ENCODE measurements around the gene TSKU.
A peak's percentile ranks its signal among the peaks of the same experiment; 100 is the strongest.
"Not testable (repeated sequence)": the region's sequence is repeated elsewhere in the genome, so short reads cannot be mapped to it uniquely, and the experiment has no call there.

DNA sequence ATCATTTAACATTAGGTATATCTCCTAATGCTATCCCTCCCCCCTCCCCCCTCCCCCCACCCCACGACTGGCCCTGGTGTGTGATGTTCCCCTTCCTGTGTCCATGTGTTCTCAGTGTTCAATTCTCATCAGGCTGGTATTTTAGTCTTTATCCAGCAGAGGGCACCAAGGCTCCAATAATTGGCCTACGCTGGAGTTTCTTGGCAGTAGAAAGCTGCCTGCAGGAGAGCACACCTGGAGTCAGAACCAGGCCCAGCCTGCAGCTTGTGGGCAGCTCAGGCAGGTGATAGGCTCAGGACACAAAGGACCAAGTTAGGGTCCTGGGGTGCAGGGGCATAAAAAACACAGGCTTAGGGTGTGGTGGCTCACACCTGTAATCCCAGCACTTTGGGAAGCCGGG is 49.2 kb upstream of the TSKU start:
- TF ChIP-seq, protein P1, sequence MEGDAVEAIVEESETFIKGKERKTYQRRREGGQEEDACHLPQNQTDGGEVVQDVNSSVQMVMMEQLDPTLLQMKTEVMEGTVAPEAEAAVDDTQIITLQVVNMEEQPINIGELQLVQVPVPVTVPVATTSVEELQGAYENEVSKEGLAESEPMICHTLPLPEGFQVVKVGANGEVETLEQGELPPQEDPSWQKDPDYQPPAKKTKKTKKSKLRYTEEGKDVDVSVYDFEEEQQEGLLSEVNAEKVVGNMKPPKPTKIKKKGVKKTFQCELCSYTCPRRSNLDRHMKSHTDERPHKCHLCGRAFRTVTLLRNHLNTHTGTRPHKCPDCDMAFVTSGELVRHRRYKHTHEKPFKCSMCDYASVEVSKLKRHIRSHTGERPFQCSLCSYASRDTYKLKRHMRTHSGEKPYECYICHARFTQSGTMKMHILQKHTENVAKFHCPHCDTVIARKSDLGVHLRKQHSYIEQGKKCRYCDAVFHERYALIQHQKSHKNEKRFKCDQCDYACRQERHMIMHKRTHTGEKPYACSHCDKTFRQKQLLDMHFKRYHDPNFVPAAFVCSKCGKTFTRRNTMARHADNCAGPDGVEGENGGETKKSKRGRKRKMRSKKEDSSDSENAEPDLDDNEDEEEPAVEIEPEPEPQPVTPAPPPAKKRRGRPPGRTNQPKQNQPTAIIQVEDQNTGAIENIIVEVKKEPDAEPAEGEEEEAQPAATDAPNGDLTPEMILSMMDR (conservative IDR thresholded peaks at IDR 0.05 in 1 of 2, IDR thresholded peaks at IDR 0.05 in 1 of 2; ENCODE audit: low read depth in 1 of 2, low read length in 2 of 2): peak; percentile 51 to 66
- TF ChIP-seq EZH2 (IDR thresholded peaks at IDR 0.05; ENCODE audit: low read length, missing control alignments): not testable (repeated sequence)
